GM20000 (cell line): ENCODE results near the gene TRAPPC12.

Experiments
- DNase-seq: peaks from one replicate; pipeline ENCODE4 v3.0.0; 2012; ENCODE audit warnings: low spot score
- CTCF ChIP-seq: IDR thresholded peaks from 2 replicates; pipeline ENCODE4 v1.5.1; 2012; ENCODE audit warnings: mild to moderate bottlenecking, control low read depth; ENCODE audit errors: extremely low read depth, missing control alignments

The TRAPPC12 gene

GRCh38 chr2:3379647-3380534 lies at the start of gene TRAPPC12:
TSS of gene TRAPPC12 (plus strand) at chr2:3379694. CDS start at chr2:3387624, 7,930 bp downstream.
- peak; percentile 92 for DNase-seq

GRCh38 chr2:3332133-3332532 lies 47.4 kb upstream of the TRAPPC12 start:
- DNase-seq = no peak
- TF ChIP-seq CTCF = no peak

More at GRCh38 chr2:3379647-3380534, at the start of gene TRAPPC12:
- TF ChIP-seq CTCF = peak; percentile 34

- no peak for TF ChIP-seq CTCF
These were observed 44.8 kb upstream of the TRAPPC12 start for GRCh38 chr2:3334392-3335345.

GRCh38 chr2:3336844-3337243 lies 42.6 kb upstream of the TRAPPC12 start:
- no peak for TF ChIP-seq CTCF

More at GRCh38 chr2:3334392-3335345, 44.8 kb upstream of the TRAPPC12 start:
- no peak for DNase-seq

GRCh38 chr2:3338340-3338739 lies 41.2 kb upstream of the TRAPPC12 start:
- DNase-seq = no peak
- no peak for TF ChIP-seq CTCF

More at GRCh38 chr2:3336844-3337243, 42.6 kb upstream of the TRAPPC12 start:
- DNase-seq = no peak

GRCh38 chr2:3340144-3340543 lies 39.4 kb upstream of the TRAPPC12 start:
- TF ChIP-seq CTCF = no peak

More at GRCh38 chr2:3340144-3340543, 39.4 kb upstream of the TRAPPC12 start:
- no peak for DNase-seq
